Measurements from ENCODE around the gene CDCA7L.
"Not testable (repeated sequence)": the region's sequence is repeated elsewhere in the genome, so short reads cannot be mapped to it uniquely, and the experiment has no call there.

CDCA7L gene

DNA sequence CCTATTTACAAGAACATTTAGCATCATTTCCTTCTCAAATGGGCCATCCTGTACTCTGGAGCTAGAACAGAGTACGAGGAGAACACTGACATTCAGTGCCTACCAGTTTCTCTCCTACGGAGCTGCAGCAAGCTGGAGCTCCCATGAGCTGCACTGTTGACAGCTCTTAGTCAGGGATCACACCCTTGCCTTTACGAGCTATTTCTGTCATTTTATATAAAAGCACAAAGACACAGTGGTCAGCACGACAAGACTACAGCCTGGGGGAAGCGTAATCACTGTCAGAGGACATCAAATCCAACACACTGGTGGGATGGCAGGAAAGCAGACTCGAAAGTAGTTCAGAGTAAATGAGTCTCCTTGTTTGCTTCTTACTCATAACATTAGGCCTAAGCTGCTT is 2.7 kb downstream of the CDCA7L start:
- DNase-seq = no peak

DNA sequence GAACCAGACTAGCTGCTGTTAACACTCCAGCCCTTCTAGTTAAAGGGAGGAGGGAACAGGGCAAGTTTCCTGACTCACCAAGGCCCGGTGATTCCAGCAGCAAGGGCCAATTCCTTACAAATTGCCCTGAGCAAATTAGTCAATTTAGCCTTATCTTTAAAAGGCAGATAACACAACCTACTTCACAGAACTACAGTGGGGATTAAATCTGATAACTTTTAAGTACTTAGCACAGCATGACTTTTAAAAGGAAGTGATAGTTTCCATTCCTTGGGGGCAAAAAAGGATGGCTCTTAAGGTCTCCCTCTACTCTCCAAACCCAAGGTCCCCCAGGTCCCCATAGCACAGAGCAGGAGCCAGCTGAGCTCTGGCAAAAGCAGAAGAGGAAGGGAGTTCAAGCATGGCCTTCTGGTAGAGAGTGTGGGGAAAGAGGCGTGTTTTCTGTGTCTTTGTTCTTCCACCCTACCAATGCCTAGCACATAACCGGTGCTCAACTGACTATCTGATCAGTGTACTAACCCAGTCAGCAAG is 4.0 kb downstream of the CDCA7L start:
- DNase-seq = no peak

DNA sequence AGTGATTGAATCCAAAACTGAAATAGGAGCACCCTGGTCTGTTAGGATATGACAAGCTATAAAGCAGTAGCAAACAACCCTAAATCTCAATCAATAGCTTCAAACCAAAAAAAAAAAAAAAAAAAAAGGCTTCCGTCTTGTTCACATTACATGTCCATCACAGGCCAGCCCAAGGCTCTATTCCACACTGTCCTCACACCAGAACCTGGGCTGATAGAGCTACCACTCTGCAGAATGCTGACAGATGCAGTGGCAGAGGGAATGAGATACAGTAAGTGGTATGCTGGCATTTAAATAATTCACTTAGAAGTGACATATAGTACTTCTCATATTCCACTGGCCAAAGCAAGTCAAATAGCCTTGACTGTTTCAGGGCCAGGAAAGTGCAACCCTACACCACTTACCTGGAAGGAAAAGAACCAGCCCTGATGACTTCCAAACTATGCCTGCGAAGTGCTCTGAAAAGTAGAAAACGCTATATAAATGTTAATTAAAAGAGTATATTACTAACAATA is 5.8 kb downstream of the CDCA7L start:
- no peak for DNase-seq

DNA sequence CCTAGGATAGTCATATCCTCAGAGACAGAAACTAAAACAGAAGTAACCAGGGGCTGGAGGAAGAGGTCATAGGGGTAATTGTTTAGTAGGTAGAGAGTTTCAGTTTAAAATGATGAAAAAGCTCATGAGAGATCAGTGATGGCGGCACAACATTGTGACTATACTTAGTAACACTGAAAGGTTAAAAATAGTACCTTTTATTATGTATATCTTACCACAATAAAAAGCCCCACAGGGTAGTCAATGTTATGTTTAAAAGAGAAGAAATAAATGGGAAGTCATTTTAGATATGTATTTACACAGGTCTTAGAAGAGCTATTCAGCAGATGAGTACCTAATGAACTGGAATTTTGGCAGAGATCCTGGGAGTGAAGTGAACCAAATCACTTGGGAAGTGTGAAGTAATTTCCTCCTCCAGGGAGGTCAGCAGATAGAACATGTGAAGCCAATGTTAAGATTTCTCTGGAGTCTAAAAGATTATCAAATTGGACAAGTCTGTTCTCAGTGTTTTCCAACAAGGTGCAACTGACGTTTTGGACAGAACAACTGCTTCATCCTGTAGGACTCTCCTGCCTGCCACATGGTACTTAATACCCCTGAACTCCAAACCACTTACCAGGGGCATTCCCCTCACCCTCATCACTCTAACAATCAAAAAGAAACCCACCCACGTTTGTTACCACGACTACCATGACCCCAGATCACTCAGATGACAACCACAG is 6.4 kb downstream of the CDCA7L start:
- DNase-seq = no peak

DNA sequence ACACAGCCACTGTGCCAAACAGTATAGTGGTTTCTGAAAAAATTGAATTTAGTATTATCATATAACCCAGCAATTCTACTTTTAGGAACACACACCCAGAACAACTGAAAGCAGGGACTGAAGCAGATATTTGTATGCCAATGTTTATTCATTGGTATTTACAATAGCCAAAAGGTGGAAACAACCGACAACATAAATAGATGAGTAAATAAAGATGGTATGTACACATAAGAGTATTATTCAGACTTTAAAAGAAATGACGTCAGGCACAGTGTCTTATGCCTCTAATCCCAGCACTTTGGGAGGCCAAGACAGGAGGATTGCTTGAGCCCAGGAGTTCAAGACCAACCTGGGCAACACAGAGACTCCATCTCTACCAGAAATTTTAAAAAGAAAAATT is 7.2 kb downstream of the CDCA7L start:
- no peak for DNase-seq

DNA sequence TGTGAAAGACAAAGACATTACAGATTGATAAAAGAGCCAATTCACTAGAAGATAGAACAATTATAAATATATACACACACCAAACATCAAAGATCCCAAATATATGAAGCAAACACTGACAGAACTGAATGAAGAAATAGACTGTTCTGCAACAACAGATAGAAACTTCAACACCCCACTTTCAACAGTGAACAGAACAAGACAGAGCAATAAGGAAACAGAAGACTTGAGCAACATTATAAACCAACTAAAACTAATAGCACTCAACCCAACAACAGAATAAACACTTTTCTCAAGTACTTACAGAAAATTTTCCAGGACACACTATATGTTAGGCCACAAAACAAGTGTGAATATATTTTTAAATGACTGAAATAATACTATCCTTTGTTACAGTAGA is 10.9 kb downstream of the CDCA7L start:
- no peak for DNase-seq

DNA sequence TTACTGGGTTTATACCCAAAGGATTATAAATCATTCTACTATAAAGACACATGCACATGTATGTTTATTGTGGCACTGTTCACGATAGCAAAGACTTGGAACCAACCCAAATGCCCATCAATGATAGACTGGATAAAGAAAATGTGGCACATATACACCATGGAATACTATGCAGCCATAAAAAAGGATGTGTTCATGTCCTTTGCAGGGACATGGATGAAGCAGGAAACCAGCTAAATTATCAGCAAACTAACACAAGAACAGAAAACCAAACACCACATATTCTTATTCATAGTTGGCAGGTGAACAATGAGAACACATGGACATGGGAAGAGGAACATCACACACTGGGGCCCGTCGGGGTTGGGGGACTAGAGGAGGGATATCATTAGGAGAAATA is 12.4 kb downstream of the CDCA7L start:
- DNase-seq = not testable (repeated sequence)

DNA sequence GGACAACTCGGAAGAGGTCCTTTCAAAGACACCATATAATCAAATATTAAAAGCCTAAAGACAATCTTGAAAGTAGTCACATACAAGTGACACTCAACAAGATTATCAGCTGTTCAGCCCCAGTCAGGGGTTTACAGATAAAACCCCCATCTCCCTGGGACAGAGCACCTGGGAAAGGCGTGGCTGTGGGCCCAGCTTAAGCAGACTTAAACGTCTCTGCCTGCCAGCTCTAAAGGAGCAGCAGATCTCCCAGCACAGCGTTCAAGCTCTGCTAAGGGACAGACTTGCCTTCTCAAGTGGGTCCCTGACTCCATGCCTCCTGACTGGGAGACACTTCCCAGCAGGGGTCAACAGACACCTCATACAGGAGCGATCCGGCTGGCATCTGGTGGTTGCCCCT is 18.0 kb downstream of the CDCA7L start:
- DNase-seq = no peak

DNA sequence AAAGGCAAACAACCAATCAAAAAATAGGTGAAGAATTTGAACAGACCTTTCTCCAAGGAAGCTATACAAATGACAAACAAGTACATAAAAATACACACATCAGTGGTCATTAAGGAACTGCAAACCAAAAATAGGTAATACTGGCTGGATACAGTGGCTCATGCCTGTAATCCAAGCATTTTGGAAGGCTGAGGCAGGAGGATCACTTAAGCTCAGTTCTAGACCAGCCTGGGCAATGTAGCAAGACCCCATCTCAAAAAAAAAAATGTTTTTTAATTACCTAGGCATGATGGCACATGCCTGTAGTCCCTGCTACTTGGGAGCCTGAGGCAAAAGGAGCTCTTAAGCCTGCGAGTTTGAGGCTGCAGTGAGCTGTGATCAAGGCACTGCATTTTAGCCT is 19.3 kb downstream of the CDCA7L start:
- no peak for DNase-seq

DNA sequence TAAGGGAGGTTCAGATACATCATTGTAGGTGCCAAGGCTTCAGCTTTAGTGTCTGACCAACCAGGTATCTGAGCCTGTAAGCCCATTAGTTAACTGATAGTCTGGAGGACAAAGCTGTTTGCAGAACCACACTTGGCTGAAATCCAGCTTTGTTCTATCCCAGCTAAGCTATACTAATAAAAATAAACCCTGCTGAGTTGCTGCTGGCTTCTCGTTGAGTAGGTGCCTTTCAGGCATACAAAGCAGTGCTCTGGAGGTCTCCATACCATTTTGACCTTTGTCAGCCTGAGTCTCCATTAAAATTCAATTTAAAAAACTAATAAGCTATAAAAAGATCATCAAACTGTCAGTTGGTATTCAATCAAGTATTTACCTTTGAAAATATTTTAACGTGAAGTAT is 22.0 kb downstream of the CDCA7L start:
- no peak for DNase-seq

DNA sequence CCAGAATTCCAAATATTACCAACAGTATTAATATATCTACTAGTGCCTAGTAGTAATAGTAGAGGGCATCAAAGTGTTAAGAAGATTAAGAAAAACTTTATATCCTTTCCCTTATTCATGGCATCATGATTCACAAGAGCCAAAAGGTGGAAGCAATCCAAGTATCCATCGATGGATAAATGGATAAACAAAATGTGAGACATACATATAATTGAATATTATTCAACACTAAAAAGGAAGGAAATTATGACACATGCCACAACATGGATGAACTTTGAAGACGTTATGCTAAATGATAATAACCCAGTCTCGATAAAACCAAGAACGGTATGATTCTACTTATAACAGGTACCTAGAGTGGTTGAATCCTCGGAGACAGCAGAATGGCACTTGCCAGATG is 23.1 kb downstream of the CDCA7L start:
- DNase-seq = no peak

DNA sequence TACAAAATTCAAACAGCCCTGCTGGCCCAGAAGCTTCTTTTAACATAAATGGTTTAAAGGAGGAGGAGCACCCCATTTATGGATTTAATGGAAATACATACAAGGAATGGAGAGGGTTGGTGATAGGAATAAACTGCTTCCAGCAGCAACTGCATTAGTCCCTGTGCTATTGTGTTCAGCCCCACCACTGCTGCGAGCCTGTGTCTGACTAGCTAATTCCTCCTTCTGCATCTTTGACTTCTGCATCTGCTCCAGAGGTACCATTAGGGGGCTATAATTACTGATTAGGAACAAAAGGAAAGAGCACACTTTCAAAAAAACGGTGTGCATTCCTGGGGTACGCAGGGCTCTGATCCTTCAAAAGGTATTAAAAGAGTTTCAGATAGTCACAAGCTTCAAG is 24.8 kb downstream of the CDCA7L start:
- no peak for DNase-seq

DNA sequence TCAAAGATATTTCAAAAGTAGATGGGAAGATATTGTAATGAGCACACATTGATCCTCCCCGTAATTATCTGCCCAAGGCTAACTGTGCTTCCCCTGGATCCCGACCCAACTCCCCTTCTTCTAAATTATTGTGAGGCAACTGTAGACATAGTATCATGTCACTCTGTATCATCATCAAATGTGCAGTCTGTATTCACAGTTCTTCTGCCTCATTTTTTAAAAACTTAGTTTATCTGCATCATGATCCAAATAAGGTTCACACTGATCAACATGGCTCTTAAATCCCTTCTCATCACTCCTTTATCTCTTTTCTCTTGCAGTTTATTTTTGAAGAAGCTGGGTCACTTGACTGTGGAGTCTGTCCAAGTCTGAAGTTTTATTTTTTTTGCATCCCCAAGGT is 27.5 kb downstream of the CDCA7L start:
- DNase-seq = no peak

DNA sequence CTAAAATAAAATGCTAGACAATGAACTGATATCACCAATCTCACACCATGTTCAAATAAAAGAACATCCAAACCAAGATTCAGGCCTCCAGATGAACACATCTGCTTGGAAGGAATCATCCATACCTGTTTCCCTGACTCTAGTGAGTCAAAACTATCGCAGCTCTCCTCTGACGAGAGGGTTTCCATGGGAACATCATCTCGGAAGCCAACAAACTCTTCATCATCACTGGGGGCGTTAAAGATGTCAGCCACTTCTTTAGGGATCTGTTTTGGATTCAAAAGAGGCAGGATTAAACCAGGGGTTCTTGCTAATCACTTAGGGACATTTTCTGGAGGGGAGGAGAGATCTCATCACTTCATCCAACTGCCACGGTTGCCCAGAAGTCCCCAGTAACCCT is 29.1 kb downstream of the CDCA7L start:
- DNase-seq = no peak

DNA sequence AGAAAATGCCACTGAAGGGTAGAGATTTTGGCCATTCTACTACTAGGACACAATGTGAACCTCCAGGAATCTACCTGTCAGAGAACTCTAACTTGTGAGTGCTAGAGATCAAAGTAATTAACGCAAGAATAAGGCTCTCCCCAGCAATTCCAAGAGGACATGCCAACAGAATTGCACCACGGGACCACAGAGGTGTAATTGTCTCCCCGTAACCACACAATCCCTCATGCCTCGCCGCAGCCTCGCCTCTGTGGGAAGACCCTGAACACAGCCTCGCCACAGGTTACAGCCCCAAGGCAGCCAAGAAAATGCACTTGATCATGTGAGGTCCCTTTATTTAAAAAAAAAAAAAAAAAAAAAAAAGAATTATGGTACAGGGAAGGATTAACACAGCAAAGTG is 29.5 kb downstream of the CDCA7L start:
- DNase-seq = no peak

DNA sequence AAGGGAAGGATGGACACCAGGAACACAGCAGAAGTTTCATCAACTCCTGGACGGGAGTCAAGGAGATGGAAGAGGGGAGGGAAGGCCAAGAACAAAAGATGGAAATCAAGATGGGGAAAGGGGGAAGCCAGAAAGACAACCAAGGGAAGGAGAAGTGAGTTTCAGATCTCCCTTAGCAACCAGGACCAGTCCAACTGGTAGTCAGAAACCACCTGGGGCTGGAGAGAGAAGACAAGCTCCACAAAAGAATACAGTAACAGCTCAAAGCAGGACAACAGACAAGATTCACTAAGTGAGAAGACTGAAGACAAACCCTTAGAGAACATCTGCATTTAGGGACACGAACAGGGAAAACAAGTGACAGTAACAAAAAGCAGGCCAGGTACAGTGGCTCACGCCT is 30.6 kb downstream of the CDCA7L start:
- no peak for DNase-seq

DNA sequence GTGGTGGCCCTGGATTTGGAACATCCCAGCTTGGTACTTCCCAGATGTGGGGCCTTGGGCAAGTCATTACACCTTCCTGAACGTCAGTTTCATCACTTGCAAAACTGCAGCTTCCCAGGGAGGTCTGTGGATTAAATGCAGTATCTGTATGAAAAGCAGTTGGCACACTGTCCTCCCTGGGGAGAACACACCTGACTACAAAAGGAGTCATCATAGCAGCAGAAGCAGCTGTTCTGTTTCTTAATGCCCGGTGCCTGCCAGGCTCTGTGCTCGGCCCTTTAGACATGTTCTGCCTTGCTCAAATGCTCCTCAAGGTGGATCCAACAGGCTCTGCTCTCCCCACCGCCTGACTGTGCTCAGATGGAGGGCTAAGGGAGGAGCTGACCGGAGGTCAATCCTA is 31.0 kb downstream of the CDCA7L start:
- DNase-seq = no peak

DNA sequence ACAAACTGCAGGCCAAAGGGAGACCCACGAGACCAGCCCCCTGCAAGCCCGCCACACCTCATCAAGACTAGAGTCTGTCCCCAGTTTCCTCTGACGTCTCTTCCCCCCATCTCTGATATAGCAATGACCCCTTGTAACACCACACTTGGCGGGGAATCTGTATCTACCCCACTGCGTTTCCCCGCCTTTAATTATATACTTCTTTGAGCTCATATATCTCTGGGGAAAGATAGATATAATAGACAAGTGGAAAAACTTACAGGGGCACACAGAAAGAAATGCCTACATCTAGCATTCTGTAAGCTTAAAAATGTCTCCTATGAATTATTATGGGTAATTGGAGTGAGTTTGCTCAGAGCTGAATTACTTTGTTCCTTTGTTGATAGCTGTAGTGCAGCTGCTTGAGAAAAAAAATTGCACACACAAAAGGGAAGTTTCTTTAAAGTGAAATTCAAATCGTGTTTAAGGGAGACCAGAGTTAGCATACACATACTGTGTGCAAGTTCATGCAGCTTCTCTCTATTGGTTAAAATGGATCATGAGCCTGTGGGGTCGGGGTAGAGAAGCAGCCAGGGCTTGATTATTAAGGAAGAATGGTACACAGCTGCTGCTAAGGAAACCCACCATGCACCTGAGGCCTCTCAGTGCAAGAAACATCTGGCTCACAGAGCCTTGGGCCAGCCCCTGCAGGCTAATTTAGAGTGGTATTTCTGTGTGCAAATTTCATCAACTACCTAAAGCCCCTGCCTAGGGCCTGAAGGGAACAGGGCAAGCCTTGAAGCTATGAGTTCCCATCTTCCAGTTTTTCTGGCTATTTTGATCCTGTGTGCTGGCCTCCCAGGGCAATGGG is 32.5 kb downstream of the CDCA7L start:
- no peak for DNase-seq

DNA sequence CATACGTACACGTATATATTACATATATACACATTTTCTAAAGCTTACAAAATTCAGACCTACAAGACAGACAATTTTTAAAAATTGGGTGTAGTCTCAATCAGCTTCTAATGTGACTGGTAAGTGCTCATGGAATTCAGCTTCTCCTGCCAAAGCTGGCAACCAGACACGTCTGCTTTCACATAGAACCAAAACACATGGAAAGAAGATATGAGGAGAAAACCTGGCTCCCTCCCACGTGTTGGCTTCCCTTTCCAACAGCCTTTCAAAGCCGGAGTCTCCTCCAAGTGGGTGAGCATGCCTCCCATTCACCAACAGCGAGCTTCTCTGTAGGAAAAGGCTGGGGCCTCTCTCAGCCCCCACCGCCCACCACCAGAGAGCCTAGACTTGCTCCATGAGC is 33.4 kb downstream of the CDCA7L start:
- DNase-seq = no peak

DNA sequence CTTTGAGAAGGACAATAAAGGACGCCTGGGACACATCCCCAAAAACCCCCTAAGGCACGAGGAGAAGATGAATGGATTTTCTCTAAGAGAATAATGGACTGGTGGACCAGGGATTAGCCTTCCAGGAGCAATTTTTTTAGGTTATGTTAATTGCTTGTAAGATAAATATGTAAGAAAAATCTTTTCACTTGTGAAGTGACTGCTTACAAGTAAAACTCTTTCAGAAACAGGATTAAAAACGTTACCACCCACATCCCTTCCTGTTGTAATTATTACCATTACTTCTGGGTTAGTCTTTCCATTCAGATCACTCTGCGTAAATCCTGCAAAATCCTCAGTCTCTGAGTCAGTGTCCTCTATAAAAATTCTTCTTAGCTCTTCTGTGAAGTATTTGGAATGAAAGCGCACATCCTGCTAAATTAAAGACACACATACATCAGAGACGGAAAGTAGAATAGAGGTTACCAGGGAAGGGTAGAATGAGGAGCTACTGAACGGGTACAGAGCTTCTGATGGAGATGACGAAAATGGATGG is 34.3 kb downstream of the CDCA7L start:
- DNase-seq = no peak

DNA sequence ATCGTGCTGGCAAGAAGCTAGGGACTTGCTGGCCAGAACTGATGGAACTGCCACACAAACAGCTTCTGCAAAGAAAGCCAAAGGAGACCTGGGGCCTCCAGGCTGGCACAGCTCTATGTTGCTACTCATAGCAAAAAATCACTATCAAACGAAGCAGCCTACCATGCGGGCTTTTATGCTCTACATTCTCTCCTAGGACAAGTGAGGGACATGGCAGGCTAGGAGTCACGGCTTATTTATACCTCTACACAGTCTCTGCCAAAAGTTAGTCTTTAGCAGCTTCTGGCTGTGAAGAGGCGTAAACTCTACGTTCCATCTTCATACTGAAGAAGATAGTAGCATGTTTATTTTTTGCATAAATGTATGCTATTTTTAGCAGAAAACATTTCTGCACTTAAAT is 35.4 kb downstream of the CDCA7L start:
- DNase-seq = no peak

DNA sequence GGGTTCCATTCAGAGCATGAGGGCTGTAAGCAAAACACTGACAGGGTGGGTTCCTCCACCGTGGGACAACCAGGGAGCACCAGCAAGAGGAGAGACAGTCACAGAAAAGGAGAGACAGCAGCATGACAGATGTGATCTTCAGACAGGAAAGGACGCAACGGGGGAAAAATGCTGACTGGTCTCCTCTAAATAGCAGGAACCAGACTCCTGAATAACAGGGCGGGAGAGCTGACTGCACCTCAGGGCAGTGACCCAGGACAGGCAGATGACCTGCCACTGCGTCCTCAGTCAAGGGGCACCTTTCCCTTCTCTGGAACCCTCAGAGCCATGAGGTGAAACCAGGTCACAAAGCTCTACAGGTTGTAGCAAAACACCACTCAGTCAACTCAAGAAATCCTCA is 37.0 kb downstream of the CDCA7L start:
- DNase-seq = no peak

DNA sequence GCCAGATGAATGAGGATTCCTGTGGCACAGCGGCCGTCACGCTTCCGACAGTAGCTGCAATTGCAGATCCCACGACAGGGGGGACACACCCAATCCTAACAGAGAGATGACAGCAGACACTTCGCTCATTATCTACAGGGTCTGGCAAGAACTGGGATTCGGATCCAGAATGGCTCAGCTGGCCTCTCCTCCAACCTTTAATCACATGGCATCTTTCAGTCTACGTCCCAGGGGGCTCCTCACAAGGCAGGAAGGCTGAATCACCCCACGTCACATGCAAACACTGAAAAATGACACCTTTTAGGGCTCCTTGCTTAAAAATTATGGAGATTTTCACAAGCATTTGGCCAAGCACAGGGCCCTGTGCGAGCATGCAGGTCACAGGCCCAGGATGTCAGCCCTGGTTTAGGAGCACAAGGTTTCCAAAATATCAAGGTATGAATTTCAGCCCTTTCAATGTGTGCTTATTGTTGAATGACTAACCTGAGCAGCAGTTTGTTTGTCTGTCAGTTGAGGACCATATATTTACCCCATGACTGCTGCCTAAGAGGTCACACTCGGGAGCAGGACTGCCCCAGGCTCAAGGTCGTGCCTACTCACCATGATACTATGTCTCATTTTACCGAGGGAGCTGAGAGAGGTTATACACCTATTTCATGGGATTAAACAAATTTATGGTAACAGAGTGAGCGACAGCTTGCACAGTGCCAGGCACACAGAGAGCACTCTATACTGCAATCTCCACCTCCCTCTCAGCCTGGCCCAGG is 42.5 kb downstream of the CDCA7L start:
- DNase-seq = no peak
